Measurements from ENCODE around the gene AKAP12.
A peak's percentile ranks its signal among the peaks of the same experiment; 100 is the strongest.
"Not testable (repeated sequence)": the region's sequence is repeated elsewhere in the genome, so short reads cannot be mapped to it uniquely, and the experiment has no call there.

Gene AKAP12

DNA sequence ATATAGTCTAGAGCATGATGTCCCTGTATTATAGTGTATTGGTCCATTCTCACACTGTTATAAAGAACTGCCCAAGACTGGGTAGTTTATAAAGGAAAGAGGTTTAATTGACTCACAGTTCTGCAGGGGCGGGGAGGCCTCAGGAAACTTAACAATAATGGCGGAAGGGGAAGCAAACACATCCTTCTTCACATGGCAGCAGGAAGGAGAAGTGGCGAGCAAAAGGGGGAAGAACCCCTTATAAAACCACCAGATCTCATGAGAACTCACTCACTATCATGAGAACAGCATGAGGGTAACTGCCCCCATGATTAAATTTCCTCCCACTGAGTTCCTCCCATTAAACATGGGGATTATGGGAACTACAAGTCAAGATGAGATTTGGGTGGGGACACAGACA lies 75.9 kb downstream of the AKAP12 start:
- not testable (repeated sequence) for DNase-seq (ENCODE audit: low spot score)

DNA sequence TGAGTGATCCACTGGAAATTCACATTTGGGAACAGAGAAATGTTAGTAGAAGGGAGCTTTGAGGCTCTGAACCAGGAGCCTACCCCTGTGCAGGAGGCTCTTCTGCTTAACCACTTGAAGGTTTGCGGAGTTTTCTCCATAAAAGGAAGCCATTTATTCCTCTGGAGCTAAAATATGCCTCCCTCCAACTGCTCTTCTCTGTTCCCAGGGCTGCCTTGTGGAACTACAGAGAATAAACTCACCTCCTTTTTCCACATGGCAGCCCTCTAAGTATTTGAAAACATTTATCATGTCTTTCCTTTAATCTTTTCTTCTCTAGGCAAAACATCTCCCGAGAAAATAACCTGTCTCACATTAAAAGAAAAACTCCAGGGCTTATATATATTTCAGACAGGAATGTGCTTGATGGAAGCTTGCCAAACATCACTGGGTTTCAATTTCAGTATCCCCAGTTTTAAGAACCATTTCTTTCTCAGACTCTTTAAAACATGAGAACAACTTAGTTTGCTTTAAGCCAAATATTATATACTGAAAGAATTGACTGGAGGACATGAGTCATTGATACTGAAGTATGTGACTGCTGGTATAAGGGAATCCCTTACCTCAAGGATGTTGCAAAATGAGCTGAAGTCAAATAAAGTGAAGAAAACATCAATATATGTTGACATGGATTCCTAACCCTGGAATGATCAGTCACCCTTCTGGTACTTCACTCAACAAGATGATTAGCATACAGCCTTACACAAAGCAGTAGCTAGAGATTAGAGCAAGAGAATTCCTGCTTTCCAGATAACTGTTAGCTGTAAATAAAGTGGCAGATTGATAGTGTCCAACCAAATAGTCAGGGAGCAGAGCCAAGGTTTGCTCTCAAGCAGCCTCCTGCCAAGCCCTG lies 77.6 kb downstream of the AKAP12 start:
- DNase-seq (ENCODE audit: low spot score), result no peak

DNA sequence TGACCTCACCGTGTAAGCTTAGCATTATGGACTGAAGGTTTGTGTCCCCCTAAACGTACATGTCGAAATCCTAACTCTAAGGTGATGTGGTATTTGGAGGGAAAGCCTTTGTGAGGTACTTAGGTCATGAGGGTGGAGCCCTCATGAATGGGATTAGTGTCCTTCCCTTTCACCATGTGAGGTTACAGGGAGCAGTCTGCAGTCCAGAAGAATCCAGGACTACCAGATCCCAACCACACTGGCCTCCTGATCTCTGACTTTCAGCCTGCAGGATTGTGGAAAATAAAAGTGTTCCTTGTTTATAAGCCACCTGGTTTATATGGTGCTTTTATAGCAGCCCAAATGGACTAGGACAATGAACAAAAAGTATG lies 78.2 kb downstream of the AKAP12 start:
- DNase-seq (ENCODE audit: low spot score), result no peak

DNA sequence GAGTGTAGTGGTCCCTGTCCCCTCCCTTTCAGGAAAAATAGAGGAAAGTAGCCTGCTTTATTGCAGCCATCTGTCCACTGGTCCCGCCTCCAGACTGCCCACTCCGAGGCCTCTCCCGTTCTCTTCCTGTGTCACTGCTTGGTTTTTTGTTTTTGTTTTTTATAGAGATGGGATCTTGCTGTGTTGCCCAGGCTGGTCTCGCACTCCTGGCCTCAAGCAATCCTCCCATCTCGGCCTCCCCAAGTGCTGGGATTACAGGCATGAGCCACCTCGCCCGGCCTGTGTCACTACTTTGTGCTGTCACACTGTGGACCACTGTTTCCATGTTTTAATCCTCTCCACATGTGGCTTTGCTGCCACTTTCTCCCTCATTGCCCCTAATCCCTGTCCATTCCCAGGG lies 80.4 kb downstream of the AKAP12 start:
- no peak for DNase-seq (ENCODE audit: low spot score)

DNA sequence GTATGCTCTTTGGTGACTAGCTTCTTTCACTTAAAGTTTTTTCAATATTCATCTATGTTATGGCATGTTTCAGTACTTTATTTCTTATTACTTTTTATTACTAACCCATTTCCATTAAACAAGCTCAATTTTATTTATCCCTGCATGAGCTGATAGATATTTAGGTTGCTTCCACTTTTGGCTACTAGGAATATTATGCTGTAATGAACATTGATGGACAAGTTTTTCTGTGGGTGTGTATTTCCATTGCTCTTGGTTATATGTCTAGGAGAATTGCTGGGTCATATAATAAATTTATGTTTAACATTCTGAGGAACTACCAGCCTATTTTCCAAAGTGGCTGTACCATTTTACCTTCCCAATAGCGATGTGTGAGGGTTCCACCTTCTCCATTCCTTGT lies 81.7 kb downstream of the AKAP12 start:
- no peak for DNase-seq (ENCODE audit: low spot score)

DNA sequence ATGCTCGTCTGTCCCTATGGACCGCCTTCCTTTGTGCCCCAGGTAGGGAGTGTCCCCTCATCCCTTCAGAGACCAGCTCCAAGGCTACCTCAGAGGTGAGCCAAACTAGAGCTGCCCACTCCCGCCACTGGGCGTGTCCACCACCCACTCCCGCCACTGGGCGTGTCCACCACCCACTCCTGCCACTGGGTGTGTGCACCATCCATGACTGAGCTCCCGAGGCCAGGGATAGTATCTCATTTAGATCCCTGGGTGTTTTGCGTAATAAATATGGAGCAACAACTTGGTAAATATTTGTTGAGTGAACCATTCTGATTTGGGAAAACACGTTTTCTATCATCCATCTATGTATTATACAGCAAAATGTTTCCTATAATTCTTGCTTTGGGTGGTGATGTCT lies 82.8 kb downstream of the AKAP12 start:
- DNase-seq (ENCODE audit: low spot score), result no peak

DNA sequence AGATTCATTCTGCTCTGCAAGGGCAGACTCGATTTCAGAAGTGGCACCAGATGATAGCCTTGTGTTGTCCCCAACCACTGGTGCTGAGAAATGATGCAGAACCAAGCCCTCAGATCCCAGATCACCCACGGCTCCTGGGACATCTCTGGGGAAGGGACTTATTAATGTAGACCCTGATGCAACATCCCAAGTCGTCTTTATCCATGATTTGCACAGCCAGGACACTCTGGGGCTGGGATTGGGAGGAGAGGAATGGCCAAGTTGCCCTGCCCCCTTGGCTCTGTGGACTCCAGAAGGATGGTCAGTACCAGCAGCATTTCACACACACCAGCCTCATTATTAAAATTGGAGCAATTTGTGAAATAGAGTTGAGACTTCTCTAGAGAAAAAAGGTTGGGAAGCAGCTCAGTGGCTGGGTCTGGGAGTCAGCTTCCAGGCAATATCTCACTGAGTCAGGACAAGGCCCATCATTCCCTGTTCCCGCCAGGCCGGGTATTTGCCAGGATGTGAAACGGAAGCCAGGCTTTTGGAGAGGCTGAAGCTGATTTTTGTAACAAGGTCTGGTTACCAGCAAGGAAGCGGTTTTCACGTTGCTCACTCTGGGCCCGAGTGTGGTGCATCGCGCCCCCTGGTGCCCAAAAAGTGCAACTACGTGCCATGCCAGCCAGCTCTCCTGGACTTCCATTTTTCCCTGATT lies 84.2 kb downstream of the AKAP12 start:
- DNase-seq (ENCODE audit: low spot score), result peak; percentile 70

DNA sequence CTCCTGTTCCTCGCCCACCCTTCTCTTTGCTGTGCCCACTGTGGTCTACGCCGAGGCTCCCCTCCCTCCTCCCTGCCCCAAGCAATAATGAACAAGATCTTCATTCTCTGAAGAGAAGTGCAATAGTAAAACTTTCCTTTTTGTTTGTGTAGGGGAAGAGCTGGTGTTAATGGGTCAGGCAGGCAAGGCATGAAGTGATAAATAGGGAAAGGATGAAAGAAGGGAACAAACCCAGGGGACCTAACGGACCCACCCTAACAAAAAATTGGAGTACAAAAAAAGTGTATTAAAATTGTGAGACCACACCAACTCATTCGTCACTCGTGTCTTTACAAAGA lies 84.7 kb downstream of the AKAP12 start:
- DNase-seq (ENCODE audit: low spot score), result no peak

DNA sequence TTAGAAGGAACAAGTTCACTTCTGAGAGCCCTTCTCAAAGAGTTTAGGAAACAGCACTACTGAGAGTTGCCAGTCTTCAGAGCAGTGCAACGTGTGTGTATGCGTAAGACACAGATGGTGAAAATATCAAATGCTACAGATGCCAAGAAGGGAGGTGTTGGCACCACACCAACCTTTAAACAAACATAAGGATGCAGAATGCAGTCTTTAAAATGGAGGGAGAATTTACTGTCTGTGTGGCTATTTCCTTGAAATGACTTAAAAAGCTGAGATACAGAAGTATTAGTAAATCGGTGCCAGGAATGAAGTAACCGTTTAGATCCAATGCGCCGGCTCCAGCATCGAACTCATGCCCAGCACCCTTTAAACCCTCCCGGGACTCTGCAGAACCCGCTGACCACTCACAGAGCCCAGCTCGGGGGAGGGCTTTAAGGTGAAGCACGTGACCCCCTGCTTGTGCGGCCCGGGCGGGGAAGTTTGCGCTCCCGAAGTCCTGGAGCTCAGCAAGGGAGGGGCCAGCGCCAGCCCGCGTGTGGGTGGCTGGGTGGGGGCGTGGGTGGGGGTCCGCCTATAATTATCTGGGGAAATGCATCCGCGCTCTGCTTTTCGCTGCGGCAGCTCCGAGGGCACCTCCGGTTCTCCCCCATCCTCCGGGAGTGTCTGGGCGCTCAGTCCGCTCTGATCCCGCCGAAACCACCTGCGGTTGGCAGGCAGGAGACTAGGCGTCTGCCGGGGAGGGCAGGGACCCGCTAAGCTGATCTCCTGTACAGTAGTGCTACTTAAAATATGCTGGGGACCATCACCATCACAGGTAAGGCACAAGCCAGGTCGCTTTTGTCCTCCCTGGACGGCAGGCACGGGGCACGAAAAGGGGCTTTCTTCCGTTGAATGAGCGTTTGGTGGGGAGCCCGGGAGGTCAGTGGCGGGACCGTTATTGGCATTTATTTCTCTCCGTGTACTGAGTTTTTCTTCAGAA lies 85.6 kb downstream of the AKAP12 start:
- DNase-seq (ENCODE audit: low spot score), result peak; percentile 68

DNA sequence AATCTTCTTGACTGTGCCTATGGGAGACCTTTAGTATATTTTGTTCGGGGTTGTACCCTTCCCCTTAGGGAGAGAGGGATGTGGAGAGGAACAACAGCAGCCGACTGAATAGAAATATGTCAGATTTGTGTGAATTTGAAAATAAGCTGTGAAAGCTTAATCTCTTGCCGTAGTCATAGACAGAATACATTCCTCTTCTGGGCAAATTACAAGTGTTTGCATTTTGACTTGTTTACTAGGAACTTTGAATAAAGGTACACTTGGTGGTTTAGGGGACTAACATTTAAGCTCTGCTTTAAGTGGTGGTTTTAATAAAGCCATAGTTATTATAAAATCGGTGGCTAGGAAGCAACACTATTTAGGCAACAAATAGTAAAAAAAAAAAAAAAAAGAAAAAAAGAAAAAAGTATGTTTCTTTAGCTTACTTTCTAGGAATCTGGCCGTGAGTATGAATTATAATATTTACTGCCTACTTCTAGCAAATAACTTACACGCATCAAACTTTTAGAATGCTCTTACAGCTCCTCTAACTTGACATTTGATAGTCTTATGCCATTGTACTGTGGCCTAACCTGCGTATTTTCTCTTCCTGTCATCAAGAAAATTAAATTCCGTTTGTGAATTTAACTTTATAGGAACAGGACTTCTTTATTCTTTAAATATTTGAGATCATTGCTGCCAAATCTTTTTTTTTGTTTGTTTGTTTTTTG lies 86.5 kb downstream of the AKAP12 start:
- DNase-seq (ENCODE audit: low spot score), result no peak

DNA sequence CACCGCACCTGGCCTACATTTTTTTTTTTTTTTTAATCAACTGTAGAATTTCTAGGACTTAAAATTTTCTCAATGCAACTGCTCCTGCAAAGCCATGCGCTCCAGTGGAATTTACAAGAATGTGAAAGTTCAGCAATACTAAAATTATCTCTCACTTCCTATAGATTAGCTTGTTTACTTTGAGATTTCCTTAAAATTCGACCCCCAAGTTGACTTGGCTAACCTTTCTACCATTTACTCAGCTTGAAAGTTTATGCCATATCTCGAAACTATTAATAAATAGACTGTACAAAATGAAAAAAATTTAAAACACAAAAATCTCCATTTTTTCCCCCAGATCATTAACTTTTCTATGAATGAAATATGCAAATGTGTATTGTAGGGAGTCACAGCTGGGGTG lies 87.3 kb downstream of the AKAP12 start:
- no peak for DNase-seq (ENCODE audit: low spot score)

DNA sequence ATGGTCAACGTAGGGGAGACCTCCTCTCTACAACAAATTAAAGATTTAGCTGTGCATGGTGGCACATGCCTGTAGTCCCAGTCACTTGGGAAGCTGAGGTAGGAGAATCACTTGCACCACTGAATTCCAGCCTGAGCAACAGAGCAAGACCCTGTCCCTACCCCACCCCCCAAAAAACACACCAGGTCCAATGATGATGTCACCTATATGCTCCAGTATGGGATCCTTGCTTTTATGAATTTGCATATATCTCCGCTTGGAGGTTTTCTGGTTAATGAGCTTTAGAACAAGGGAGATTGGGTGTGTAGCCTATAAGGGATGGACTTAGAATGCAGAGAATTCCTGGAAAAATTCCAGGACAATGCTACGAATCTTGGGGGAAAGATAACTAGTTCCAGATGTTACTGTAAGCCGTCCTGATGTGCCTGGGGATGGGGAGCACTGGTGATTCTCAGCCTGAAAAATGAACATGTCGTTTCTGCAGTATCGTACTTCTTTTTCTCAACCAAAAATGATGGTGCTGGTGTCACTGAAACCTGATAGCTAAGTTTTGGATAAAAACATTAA lies 90.4 kb downstream of the AKAP12 start:
- DNase-seq (ENCODE audit: low spot score), result no peak

DNA sequence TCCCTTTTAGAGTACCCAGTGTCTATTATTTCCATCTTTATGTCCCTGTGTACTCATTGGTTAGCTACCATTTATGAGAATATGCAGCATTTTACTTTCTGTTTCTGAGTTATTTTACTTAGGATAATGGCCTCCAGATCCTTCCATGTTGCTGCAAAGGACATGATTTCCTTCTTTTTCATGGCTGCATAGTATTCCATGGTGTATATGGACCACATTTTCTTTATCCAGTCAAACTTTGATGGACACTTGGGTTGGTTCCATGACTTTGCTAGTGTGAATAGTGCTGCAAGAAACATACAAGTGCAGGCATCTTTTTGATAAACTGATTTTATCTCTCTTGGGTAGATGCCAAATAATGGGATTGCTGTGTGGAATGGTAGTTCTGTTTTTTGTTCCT lies 96.2 kb downstream of the AKAP12 start:
- DNase-seq (ENCODE audit: low spot score), result no peak

DNA sequence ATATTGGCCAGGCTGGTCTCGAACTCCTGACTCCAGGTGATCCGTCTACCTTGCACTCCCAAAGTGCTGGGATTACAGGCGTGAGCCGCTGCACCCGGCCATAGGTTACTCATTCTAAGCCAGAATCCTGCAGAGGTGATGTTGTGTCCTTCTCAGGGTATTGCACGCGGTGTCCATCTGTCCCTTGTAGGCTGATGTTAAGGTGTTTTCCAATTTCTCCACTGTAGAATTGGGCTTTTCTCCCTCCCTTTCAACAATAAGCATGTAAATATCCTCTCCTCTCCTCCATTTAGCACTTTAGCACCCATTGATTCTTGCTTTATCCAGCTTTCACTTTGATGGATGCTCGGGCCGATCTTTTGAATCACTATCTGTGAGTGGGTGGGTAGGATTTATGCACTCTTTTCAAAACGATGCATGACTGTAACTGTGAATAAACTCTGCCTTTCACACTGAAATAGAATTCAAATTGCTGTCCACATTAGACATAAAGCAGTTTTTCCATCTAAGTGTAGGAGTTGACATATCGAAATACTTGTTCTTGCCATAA lies 99.0 kb downstream of the AKAP12 start:
- no peak for DNase-seq (ENCODE audit: low spot score)

DNA sequence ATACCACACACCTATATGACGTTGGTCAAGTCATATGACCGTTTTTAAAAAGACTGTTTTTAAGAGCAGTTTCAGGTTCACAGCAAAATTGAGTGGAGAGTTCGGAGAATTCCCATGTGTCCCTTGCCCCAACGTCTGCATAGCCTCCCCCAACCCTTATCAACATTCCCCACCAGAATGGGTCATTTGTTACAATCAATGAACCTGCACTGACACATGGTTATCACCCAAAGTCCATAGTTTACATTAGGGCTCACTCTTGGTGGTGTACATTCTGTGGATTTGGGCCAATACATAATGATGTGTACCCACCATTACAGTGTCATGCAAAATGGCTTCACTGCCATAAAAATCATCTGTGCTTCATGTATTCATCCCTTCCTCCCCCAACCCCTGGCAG lies 99.6 kb downstream of the AKAP12 start:
- DNase-seq (ENCODE audit: low spot score), result no peak

DNA sequence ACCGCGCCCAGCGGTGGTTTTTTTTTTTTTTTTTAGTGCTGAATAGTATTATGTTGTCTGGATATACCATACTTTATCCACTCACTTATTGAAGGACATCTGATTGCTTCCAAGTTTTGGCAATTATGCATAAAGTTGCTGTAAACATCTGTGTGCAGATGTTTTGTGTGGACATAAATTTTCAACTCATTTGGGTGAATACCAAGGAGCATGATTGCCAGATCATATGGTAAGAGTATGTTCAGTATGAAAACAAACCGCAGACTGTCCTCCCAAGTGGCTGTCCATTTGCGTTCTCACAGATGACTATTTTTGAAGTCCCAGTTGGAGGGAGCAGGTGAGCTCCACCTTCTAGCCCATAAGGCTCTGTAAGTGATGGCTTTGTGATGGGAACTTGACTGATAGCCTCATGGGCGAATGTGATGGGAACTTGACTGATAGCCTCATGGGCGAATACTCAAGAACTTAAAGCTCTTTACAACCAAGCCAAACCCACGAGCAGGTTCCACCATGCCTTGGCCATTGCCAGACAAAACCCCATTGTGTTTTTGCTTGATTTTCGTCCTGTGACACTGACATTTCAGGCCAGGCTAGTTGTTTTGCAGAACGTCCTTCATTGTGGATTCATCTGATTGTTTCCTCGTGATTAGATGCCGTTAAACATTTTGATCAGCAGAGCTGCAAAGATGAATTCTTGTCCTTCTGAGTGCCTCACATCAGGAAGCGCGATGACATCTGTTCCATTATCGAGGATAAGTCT lies 100.6 kb downstream of the AKAP12 start:
- no peak for DNase-seq (ENCODE audit: low spot score)

DNA sequence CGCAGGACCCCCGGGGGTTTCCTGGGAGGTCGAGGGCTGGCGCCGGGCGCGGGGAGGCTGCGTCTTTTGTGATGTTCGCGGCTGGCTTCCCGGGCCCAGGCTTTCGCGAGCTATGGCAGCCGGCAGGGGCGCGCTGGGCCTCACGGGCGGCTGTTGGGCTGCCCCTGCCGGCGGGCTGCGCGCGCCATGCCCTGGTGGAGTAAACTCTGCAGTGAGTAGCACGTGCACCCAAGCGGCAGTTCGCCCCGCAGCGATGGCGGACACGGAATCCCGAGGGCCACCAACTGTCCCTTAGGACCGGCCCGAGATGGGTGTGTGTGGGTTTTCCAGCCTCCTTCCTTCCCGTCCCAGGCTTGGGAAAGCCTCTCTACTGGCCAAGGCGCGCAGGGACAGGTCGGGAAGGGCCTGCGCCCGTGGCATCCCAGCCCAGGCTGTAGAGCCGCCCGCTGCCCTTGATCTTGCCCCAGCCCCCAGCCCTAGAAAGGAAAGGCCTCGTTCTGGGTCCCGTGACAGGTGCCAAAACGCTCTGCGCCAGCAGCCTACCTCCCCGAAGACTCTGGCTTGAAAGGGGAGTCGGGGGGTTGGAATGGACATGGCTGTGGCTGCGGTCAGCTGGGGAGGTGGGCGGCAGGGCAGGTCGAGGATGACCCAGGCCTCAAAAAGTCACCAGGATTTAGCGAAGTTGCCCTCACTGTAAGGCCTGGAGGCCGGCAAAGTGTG lies 101.9 kb downstream of the AKAP12 start:
- DNase-seq (ENCODE audit: low spot score), result no peak

DNA sequence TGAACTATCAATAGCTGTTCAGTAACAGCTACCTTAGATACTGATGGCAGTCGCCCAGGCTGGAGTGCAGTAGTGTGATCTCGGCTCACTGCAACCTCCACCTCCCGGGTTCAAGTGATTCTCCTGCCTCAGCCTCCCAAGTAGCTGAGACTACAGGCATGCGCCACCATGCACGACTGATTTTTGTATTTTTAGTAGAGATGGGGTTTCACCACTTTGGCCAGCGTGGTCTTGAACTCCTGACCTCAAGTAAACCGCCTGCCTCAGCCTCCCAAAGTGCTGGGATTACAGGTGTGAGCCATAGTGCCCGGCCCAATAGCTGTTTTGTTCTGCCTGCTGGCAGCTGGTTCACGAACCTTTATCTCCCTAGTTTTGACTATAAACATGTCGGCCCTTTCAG lies 103.0 kb downstream of the AKAP12 start:
- not testable (repeated sequence) for DNase-seq (ENCODE audit: low spot score)

DNA sequence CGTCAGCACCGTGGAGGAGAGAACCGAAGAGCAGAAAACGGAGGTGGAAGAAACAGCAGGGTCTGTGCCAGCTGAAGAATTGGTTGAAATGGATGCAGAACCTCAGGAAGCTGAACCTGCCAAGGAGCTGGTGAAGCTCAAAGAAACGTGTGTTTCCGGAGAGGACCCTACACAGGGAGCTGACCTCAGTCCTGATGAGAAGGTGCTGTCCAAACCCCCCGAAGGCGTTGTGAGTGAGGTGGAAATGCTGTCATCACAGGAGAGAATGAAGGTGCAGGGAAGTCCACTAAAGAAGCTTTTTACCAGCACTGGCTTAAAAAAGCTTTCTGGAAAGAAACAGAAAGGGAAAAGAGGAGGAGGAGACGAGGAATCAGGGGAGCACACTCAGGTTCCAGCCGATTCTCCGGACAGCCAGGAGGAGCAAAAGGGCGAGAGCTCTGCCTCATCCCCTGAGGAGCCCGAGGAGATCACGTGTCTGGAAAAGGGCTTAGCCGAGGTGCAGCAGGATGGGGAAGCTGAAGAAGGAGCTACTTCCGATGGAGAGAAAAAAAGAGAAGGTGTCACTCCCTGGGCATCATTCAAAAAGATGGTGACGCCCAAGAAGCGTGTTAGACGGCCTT lies 110.0 kb downstream of the AKAP12 start:
- DNase-seq (ENCODE audit: low spot score), result no peak
